Gastroesophageal sphincter (tissue), 3 donors: Measurements from ENCODE around the gene DCTPP1.

Source experiments
- CTCF ChIP-seq, 4 experiments: fragments of 200-600 bp in 2 of 4; fragments of 450-650 bp in 2 of 4; sonication (generic) in 1 of 4; IDR thresholded peaks; one replicate each; pipeline ENCODE4 v1.5.1; 2017 to 2019; ENCODE audit warnings: antibody characterized with exemption in 4 of 4, mild to moderate bottlenecking in 2 of 4, moderate library complexity in 2 of 4
- EP300 ChIP-seq: sonication (generic); formaldehyde crosslinking; IDR thresholded peaks from one replicate; pipeline ENCODE4 v1.6.1; 2017; ENCODE audit warnings: antibody characterized with exemption, mild to moderate bottlenecking
- POLR2AphosphoS5 ChIP-seq: sonication (generic); formaldehyde crosslinking; IDR thresholded peaks from one replicate; pipeline ENCODE4 v1.6.1; 2017; ENCODE audit warnings: antibody characterized with exemption

- no peak for TF ChIP-seq CTCF (IDR thresholded peaks at IDR 0.05)
- TF ChIP-seq EP300, result no peak
- TF ChIP-seq POLR2AphosphoS5, result no peak
These were observed 30.2 kb downstream of the DCTPP1 start for GRCh38 chr16:30399435-30400186.
